ENCODE results near the gene BCKDK. TPM values are rescaled to one million over a fixed set of nuclear protein-coding genes. Genes with fewer than 3 reads are reported as not detected.

The BCKDK gene
- total and polyA plus RNA-seq, 2 of the 8 experiments (the other 6 are each of a cell fraction or from before 2014, with no cell fraction given) = 49.6 to 77.1 TPM

DNA sequence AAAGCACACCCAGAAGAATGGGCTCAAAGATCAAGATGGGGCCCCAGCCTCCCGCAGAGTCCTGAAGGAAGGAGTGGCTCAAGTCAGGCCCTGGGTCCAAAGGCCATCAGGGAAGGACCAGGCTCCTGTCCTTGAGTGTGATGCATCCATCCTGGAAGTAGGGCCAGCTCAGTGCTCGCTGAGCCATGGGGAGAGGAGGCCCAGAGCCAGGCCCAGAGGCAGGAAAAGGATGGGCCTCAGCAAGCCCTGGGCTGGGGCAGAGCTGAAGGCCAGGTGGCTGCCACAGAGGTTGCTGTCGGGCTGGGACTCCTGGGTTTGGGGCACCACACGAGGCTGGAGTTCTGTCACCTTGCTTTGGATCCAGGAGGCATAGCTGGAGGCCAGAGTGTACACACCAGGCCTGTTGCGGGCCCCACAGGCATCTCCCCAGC, 23.7 kb downstream of the BCKDK start (continued):
- TF ChIP-seq, protein P1, sequence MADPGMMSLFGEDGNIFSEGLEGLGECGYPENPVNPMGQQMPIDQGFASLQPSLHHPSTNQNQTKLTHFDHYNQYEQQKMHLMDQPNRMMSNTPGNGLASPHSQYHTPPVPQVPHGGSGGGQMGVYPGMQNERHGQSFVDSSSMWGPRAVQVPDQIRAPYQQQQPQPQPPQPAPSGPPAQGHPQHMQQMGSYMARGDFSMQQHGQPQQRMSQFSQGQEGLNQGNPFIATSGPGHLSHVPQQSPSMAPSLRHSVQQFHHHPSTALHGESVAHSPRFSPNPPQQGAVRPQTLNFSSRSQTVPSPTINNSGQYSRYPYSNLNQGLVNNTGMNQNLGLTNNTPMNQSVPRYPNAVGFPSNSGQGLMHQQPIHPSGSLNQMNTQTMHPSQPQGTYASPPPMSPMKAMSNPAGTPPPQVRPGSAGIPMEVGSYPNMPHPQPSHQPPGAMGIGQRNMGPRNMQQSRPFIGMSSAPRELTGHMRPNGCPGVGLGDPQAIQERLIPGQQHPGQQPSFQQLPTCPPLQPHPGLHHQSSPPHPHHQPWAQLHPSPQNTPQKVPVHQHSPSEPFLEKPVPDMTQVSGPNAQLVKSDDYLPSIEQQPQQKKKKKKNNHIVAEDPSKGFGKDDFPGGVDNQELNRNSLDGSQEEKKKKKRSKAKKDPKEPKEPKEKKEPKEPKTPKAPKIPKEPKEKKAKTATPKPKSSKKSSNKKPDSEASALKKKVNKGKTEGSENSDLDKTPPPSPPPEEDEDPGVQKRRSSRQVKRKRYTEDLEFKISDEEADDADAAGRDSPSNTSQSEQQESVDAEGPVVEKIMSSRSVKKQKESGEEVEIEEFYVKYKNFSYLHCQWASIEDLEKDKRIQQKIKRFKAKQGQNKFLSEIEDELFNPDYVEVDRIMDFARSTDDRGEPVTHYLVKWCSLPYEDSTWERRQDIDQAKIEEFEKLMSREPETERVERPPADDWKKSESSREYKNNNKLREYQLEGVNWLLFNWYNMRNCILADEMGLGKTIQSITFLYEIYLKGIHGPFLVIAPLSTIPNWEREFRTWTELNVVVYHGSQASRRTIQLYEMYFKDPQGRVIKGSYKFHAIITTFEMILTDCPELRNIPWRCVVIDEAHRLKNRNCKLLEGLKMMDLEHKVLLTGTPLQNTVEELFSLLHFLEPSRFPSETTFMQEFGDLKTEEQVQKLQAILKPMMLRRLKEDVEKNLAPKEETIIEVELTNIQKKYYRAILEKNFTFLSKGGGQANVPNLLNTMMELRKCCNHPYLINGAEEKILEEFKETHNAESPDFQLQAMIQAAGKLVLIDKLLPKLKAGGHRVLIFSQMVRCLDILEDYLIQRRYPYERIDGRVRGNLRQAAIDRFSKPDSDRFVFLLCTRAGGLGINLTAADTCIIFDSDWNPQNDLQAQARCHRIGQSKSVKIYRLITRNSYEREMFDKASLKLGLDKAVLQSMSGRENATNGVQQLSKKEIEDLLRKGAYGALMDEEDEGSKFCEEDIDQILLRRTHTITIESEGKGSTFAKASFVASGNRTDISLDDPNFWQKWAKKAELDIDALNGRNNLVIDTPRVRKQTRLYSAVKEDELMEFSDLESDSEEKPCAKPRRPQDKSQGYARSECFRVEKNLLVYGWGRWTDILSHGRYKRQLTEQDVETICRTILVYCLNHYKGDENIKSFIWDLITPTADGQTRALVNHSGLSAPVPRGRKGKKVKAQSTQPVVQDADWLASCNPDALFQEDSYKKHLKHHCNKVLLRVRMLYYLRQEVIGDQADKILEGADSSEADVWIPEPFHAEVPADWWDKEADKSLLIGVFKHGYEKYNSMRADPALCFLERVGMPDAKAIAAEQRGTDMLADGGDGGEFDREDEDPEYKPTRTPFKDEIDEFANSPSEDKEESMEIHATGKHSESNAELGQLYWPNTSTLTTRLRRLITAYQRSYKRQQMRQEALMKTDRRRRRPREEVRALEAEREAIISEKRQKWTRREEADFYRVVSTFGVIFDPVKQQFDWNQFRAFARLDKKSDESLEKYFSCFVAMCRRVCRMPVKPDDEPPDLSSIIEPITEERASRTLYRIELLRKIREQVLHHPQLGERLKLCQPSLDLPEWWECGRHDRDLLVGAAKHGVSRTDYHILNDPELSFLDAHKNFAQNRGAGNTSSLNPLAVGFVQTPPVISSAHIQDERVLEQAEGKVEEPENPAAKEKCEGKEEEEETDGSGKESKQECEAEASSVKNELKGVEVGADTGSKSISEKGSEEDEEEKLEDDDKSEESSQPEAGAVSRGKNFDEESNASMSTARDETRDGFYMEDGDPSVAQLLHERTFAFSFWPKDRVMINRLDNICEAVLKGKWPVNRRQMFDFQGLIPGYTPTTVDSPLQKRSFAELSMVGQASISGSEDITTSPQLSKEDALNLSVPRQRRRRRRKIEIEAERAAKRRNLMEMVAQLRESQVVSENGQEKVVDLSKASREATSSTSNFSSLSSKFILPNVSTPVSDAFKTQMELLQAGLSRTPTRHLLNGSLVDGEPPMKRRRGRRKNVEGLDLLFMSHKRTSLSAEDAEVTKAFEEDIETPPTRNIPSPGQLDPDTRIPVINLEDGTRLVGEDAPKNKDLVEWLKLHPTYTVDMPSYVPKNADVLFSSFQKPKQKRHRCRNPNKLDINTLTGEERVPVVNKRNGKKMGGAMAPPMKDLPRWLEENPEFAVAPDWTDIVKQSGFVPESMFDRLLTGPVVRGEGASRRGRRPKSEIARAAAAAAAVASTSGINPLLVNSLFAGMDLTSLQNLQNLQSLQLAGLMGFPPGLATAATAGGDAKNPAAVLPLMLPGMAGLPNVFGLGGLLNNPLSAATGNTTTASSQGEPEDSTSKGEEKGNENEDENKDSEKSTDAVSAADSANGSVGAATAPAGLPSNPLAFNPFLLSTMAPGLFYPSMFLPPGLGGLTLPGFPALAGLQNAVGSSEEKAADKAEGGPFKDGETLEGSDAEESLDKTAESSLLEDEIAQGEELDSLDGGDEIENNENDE (IDR thresholded peaks at IDR 0.05; ENCODE audit: insufficient replicate concordance, low read length) = no peak
- TF ChIP-seq MAFK (IDR thresholded peaks at IDR 0.05; ENCODE audit: low read depth, low read length) = no peak
- no peak for TF ChIP-seq PHF8 (conservative IDR thresholded peaks at IDR 0.05; ENCODE audit: low read depth, low read length)
- TF ChIP-seq RFX5 (IDR thresholded peaks at IDR 0.05; ENCODE audit: borderline replicate concordance, low read depth, low read length) = no peak
- TF ChIP-seq TAF1 (IDR thresholded peaks at IDR 0.05; ENCODE audit: low read depth, low read length) = no peak
- no peak for TF ChIP-seq TAF7 (optimal IDR thresholded peaks at IDR 0.05; ENCODE audit: borderline replicate concordance, low read depth, low read length)
- TF ChIP-seq, protein P2, sequence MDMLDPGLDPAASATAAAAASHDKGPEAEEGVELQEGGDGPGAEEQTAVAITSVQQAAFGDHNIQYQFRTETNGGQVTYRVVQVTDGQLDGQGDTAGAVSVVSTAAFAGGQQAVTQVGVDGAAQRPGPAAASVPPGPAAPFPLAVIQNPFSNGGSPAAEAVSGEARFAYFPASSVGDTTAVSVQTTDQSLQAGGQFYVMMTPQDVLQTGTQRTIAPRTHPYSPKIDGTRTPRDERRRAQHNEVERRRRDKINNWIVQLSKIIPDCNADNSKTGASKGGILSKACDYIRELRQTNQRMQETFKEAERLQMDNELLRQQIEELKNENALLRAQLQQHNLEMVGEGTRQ (IDR thresholded peaks at IDR 0.05; ENCODE audit: low read length) = no peak
- TF ChIP-seq JUN (IDR thresholded peaks at IDR 0.05; ENCODE audit: low read depth, low read length) = no peak
- TF ChIP-seq SIX5 (IDR thresholded peaks at IDR 0.05; ENCODE audit: low read depth, low read length) = no peak
- no peak for TF ChIP-seq CHD2 (IDR thresholded peaks at IDR 0.05; ENCODE audit: low read length)
- no peak for TF ChIP-seq TCF12 (IDR thresholded peaks at IDR 0.05; ENCODE audit: low read depth, low read length)
- no peak for TF ChIP-seq KDM5A (IDR thresholded peaks at IDR 0.05; ENCODE audit: low read length)
